Measurements from ENCODE around the gene CDK19.

The CDK19 gene

GRCh38 chr6:110744991-110745390, 70.3 kb downstream of the CDK19 start:
- TF ChIP-seq CTCF (IDR thresholded peaks at IDR 0.05), result no peak

- no peak for TF ChIP-seq CTCF (IDR thresholded peaks at IDR 0.05)
Measured at GRCh38 chr6:110741517-110741916, 73.8 kb downstream of the CDK19 start.

GRCh38 chr6:110738899-110739365, 76.3 kb downstream of the CDK19 start:
- TF ChIP-seq CTCF (IDR thresholded peaks at IDR 0.05), result no peak

- no peak for TF ChIP-seq CTCF (IDR thresholded peaks at IDR 0.05)
Measured at GRCh38 chr6:110735666-110736065, 79.6 kb downstream of the CDK19 start.

GRCh38 chr6:110731898-110732297, 83.4 kb downstream of the CDK19 start:
- TF ChIP-seq CTCF (IDR thresholded peaks at IDR 0.05), result no peak

- TF ChIP-seq CTCF (IDR thresholded peaks at IDR 0.05), result no peak
Measured at GRCh38 chr6:110731196-110731595, 84.1 kb downstream of the CDK19 start.

- no peak for TF ChIP-seq CTCF (IDR thresholded peaks at IDR 0.05)
Measured at GRCh38 chr6:110728501-110728900, 86.8 kb downstream of the CDK19 start.

- TF ChIP-seq CTCF (IDR thresholded peaks at IDR 0.05), result no peak
Measured at GRCh38 chr6:110723017-110723416, 92.3 kb downstream of the CDK19 start.
